HCT116 (cell line): ENCODE results near the gene SHANK3. TPM values are rescaled to one million over a fixed set of nuclear protein-coding genes. Genes with fewer than 3 reads are reported as not detected.

Source experiments
- ATAC-seq: fragments of 200-7000 bp; cut with Tn5 transposase; 2 replicates; pipeline ENCODE4 v1.9.1; 2020; ENCODE audit warnings: mild to moderate bottlenecking, moderate library complexity
- BruUV-seq: library from RNA; stranded (reverse); fragments of 400-500 nt; replicated peaks from 2 replicates; lab custom pipeline; 2021; lab: Mats Ljungman, UMichigan
- CTCF ChIA-PET: fragments of 300-600 bp; sonication (Branson Sonifier 250); formaldehyde crosslinking; loops from one replicate; lab custom pipeline; 2021; ENCODE audit warnings: antibody characterized with exemption; lab: Charles Lee
- POLR2A ChIA-PET: fragments of 300-600, 350-600 bp; sonication (Branson Sonifier 250); formaldehyde crosslinking; loops from one replicate; lab custom pipeline; 2021; ENCODE audit warnings: antibody characterized with exemption; lab: Charles Lee
- RAD21 ChIA-PET, 2 experiments: fragments of 300-600 bp; sonication (Branson Sonifier 250); formaldehyde crosslinking; loops; one replicate each; lab custom pipeline; 2023; ENCODE audit warnings: low total read pairs in 2 of 2; ENCODE audit not compliant: uncharacterized antibody in 2 of 2, unreplicated experiment in 2 of 2, low non-redundant PET in 1 of 2; lab: Charles Lee
- DNase-seq: peaks from one replicate; pipeline ENCODE4 v3.0.0-alpha.2; 2010; ENCODE audit warnings: low read depth, low spot score
- H2AFZ ChIP-seq: fragments of 200-600 bp; shearing (Covaris generic), sonication (generic); 2 replicates; pipeline ENCODE4 v1.6.1; 2017; ENCODE audit warnings: low read depth, mixed run types, mixed read lengths, antibody characterized with exemption, low read length; ENCODE audit not compliant: poor library complexity, severe bottlenecking
- H3K27ac ChIP-seq: 2 replicates; pipeline ENCODE4 v1.5.1; 2012; ENCODE audit warnings: low read depth, low read length
- H3K27me3 ChIP-seq: fragments of 200-600 bp; sonication (generic); 2 replicates; pipeline ENCODE4 v1.6.1; 2016; ENCODE audit warnings: mixed run types, low read length, mixed read lengths; ENCODE audit not compliant: insufficient read depth
- H3K36me3 ChIP-seq, 2 experiments: fragments of 200-500 bp in 1 of 2; fragments of 200-600 bp in 1 of 2; sonication (Bioruptor generic) in 1 of 2; sonication (generic) in 1 of 2; 2 replicates each; pipeline versions ENCODE4 v1.5.1 to v1.6.1; 2014 to 2016; ENCODE audit warnings: low read length in 2 of 2, inconsistent platforms in 1 of 2, mixed read lengths in 1 of 2, mixed run types in 1 of 2; ENCODE audit not compliant: insufficient read depth in 2 of 2, control insufficient read depth in 1 of 2
- H3K4me1 ChIP-seq, 2 experiments: fragments of 200-600 bp in 1 of 2; sonication (generic) in 1 of 2; 2 replicates each; pipeline versions ENCODE4 v1.5.1 to v1.6.1; 2012 to 2017; ENCODE audit warnings: low read length in 2 of 2, inconsistent platforms in 1 of 2, mild to moderate bottlenecking in 1 of 2, mixed read lengths in 1 of 2, mixed run types in 1 of 2, moderate library complexity in 1 of 2; ENCODE audit not compliant: insufficient read depth in 2 of 2, control insufficient read depth in 1 of 2
- H3K4me2 ChIP-seq: fragments of 200-600 bp; sonication (generic); 2 replicates; pipeline ENCODE4 v1.6.1; 2017; ENCODE audit warnings: mixed run types, low read length, mixed read lengths
- H3K4me3 ChIP-seq, 2 experiments: fragments of 200-600 bp in 1 of 2; sonication (generic) in 1 of 2; replicated peaks in 1 of 2; 2 replicates each; pipeline ENCODE4 v1.5.1; 2011 to 2016; ENCODE audit warnings: low read length in 2 of 2, control low read depth in 1 of 2, low read depth in 1 of 2, mild to moderate bottlenecking in 1 of 2, mixed read lengths in 1 of 2, mixed run types in 1 of 2
- H3K79me2 ChIP-seq: fragments of 200-600 bp; sonication (generic); 2 replicates; pipeline ENCODE4 v1.6.1; 2017; ENCODE audit warnings: mild to moderate bottlenecking, mixed run types, low read length, moderate library complexity, mixed read lengths; ENCODE audit not compliant: insufficient read depth
- H3K9ac ChIP-seq: fragments of 200-600 bp; sonication (generic); 2 replicates; pipeline ENCODE4 v1.6.1; 2016; ENCODE audit warnings: low read length, mixed read lengths
- H3K9me2 ChIP-seq: fragments of 200-600 bp; sonication (generic), shearing (Covaris generic); 2 replicates; pipeline ENCODE4 v1.6.1; 2017; ENCODE audit warnings: mixed run types, mild to moderate bottlenecking, moderate library complexity; ENCODE audit not compliant: insufficient read depth
- H3K9me3 ChIP-seq, 2 experiments: fragments of 200-500 bp in 1 of 2; fragments of 200-600 bp in 1 of 2; sonication (Bioruptor generic) in 1 of 2; sonication (generic) in 1 of 2; 2 replicates each; pipeline ENCODE4 v1.6.1; 2014 to 2017; ENCODE audit warnings: low read length in 2 of 2, mixed read lengths in 2 of 2, inconsistent platforms in 1 of 2, low read depth in 1 of 2, mild to moderate bottlenecking in 1 of 2, mixed run types in 1 of 2, moderate library complexity in 1 of 2; ENCODE audit not compliant: control insufficient read depth in 1 of 2, insufficient read depth in 1 of 2
- H4K20me1 ChIP-seq: fragments of 200-600 bp; sonication (generic), shearing (Covaris generic); 2 replicates; pipeline ENCODE4 v1.6.1; 2017; ENCODE audit warnings: mixed run types, mild to moderate bottlenecking, moderate library complexity; ENCODE audit not compliant: insufficient read depth
- CEBPB ChIP-seq: IDR thresholded peaks from 2 replicates; pipeline ENCODE4 v1.6.1; 2012; ENCODE audit warnings: low read depth
- EGR1 ChIP-seq: IDR thresholded peaks from 2 replicates; pipeline ENCODE4 v1.6.1; 2012; ENCODE audit warnings: low read depth
- EZH2phosphoT487 ChIP-seq: fragments of 200-600 bp; IDR thresholded peaks from 2 replicates; pipeline ENCODE4 v1.6.1; 2018; ENCODE audit warnings: antibody characterized with exemption, borderline replicate concordance
- JUND ChIP-seq: IDR thresholded peaks from 2 replicates; pipeline ENCODE4 v1.6.1; 2012
- POLR2A ChIP-seq: IDR thresholded peaks from 2 replicates; pipeline ENCODE4 v1.7.0; 2011; ENCODE audit warnings: borderline replicate concordance; ENCODE audit not compliant: insufficient read depth, insufficient read length; ENCODE audit errors: extremely low read depth
- RAD21 ChIP-seq: IDR thresholded peaks from 2 replicates; pipeline ENCODE4 v1.6.1; 2012; ENCODE audit warnings: low read depth, mild to moderate bottlenecking
- SIN3A ChIP-seq: IDR thresholded peaks from 2 replicates; pipeline ENCODE4 v1.6.1; 2012; ENCODE audit warnings: low read depth
- SP1 ChIP-seq: IDR thresholded peaks from 2 replicates; pipeline ENCODE4 v1.6.1; 2012; ENCODE audit warnings: low read depth
- TCF7L2 ChIP-seq: IDR thresholded peaks from 2 replicates; pipeline ENCODE4 v1.7.0; 2011; ENCODE audit warnings: borderline replicate concordance, inconsistent platforms; ENCODE audit not compliant: insufficient read depth, insufficient read length; ENCODE audit errors: extremely low read depth
- ZFX ChIP-seq: fragments of 450-650 bp; IDR thresholded peaks from 2 replicates; pipeline ENCODE4 v1.6.1; 2017
- ZNF274 ChIP-seq: fragments of 200-500 bp; sonication (Bioruptor generic); IDR thresholded peaks from 2 replicates; pipeline ENCODE4 v1.6.1; 2014; ENCODE audit warnings: mild to moderate bottlenecking, low read depth, low read length, inconsistent platforms
- intact Hi-C: fragments of 100-400 bp; cut with micrococcal nuclease; formaldehyde crosslinking; loops from 2 replicates; pipeline ENCODE4 v1.10.0; 2022
- total RNA-seq: library from RNA; stranded (reverse); gene quantifications from one replicate; pipeline ENCODE4 v1.2.1, GENCODE V29; 2021; ENCODE audit not compliant: unreplicated experiment
- TF ChIP-seq, protein P1 (sequence below): IDR thresholded peaks from 2 replicates; pipeline ENCODE4 v1.6.1; 2012
- TF ChIP-seq, protein P2 (sequence below): IDR thresholded peaks from 2 replicates; pipeline ENCODE4 v1.6.1; 2011; ENCODE audit warnings: mild to moderate bottlenecking, low read length, moderate library complexity; ENCODE audit not compliant: insufficient replicate concordance; ENCODE audit errors: extremely low read depth
- TF ChIP-seq, protein P3 (sequence below), 3 experiments: fragments of 200-600 bp in 1 of 3; sonication (generic) in 1 of 3; IDR thresholded peaks in 2 of 3; conservative IDR thresholded peaks in 1 of 3; 2 replicates each; pipeline ENCODE4 v1.5.1; 2012 to 2017; ENCODE audit warnings: low read depth in 2 of 3, low read length in 2 of 3, antibody characterized with exemption in 1 of 3, borderline replicate concordance in 1 of 3, control low read depth in 1 of 3, mild to moderate bottlenecking in 1 of 3, mixed read lengths in 1 of 3, mixed run types in 1 of 3, moderate library complexity in 1 of 3; ENCODE audit not compliant: insufficient read depth in 1 of 3
- TF ChIP-seq, protein P4 (sequence below): IDR thresholded peaks from 2 replicates; pipeline ENCODE4 v1.6.1; 2012

The SHANK3 gene
- total RNA-seq, 1 experiment from 2014 or later, result 16.0 TPM

DNA sequence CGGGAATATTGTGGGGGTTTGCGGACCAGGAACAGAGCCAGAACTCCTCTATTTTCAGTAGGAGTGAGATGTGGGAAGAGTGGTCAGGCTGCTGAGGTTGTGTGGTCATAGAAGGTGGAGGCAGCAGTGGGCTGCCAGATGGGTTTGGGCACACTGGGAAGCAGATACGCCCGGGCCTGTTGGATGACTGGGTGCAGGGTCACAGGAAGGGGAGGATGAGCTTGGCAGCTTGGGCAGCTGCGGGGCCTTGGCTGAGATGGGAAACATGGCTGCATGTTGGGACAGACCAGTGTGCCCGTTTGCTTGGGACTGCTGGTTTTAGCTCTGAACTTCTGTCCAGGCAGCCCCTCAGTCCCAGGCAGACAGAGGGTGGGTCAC is 11.4 kb downstream of the SHANK3 start:
- ChIA-PET CTCF (no interaction called here), RAD21 (no interaction called here), POLR2A (no interaction called here)
- no peaks in the 10 kb centered on the region for H3K9me3 ChIP-seq
- TF ChIP-seq, protein P1, sequence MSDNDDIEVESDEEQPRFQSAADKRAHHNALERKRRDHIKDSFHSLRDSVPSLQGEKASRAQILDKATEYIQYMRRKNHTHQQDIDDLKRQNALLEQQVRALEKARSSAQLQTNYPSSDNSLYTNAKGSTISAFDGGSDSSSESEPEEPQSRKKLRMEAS, result no peak
- TF ChIP-seq, protein P2, sequence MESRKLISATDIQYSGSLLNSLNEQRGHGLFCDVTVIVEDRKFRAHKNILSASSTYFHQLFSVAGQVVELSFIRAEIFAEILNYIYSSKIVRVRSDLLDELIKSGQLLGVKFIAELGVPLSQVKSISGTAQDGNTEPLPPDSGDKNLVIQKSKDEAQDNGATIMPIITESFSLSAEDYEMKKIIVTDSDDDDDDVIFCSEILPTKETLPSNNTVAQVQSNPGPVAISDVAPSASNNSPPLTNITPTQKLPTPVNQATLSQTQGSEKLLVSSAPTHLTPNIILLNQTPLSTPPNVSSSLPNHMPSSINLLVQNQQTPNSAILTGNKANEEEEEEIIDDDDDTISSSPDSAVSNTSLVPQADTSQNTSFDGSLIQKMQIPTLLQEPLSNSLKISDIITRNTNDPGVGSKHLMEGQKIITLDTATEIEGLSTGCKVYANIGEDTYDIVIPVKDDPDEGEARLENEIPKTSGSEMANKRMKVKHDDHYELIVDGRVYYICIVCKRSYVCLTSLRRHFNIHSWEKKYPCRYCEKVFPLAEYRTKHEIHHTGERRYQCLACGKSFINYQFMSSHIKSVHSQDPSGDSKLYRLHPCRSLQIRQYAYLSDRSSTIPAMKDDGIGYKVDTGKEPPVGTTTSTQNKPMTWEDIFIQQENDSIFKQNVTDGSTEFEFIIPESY, result no peak
- TF ChIP-seq JUND, result no peak
- TF ChIP-seq RAD21, result no peak
- no peak for TF ChIP-seq CEBPB
- no peak for TF ChIP-seq SIN3A
- no peak for TF ChIP-seq ZFX
- TF ChIP-seq, protein P3, sequence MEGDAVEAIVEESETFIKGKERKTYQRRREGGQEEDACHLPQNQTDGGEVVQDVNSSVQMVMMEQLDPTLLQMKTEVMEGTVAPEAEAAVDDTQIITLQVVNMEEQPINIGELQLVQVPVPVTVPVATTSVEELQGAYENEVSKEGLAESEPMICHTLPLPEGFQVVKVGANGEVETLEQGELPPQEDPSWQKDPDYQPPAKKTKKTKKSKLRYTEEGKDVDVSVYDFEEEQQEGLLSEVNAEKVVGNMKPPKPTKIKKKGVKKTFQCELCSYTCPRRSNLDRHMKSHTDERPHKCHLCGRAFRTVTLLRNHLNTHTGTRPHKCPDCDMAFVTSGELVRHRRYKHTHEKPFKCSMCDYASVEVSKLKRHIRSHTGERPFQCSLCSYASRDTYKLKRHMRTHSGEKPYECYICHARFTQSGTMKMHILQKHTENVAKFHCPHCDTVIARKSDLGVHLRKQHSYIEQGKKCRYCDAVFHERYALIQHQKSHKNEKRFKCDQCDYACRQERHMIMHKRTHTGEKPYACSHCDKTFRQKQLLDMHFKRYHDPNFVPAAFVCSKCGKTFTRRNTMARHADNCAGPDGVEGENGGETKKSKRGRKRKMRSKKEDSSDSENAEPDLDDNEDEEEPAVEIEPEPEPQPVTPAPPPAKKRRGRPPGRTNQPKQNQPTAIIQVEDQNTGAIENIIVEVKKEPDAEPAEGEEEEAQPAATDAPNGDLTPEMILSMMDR (IDR thresholded peaks at IDR 0.05 in 2 of 3, conservative IDR thresholded peaks at IDR 0.05 in 1 of 3; ENCODE audit: borderline replicate concordance in 1 of 3, insufficient read depth in 1 of 3, low read depth in 2 of 3, low read length in 2 of 3), result no peak
- TF ChIP-seq EZH2phosphoT487, result no peak
- no peak for TF ChIP-seq TCF7L2
- TF ChIP-seq ZNF274, result no peak
- TF ChIP-seq SP1, result no peak
- no peak for TF ChIP-seq POLR2A
- TF ChIP-seq EGR1, result no peak
- TF ChIP-seq, protein P4, sequence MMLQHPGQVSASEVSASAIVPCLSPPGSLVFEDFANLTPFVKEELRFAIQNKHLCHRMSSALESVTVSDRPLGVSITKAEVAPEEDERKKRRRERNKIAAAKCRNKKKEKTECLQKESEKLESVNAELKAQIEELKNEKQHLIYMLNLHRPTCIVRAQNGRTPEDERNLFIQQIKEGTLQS, result no peak
- BruUV-seq, result no TSS peak
- no peak overlapping the region for H3K9ac ChIP-seq
- no peak overlapping the region for H3K4me3 ChIP-seq
- no peak overlapping the region for H3K4me2 ChIP-seq
- no peak overlapping the region for H3K27ac ChIP-seq
- H3K27me3 ChIP-seq, result no peaks in the 10 kb centered on the region
- H3K9me2 ChIP-seq, result no peaks in the 10 kb centered on the region
- no peaks in the 10 kb centered on the region for H4K20me1 ChIP-seq
- no peak overlapping the region for H2AFZ ChIP-seq
- ATAC-seq, result no peak
- no peaks in the 10 kb centered on the region for H3K4me1 ChIP-seq
- intact Hi-C loops, result no loop called here
- no peak for DNase-seq
- H3K36me3 ChIP-seq, result no peaks in the 10 kb centered on the region
- H3K79me2 ChIP-seq, result no peaks in the 10 kb centered on the region
